Muscle of arm (tissue), 12 donors: Measurements from ENCODE around the gene VWF. TPM values are rescaled to one million over a fixed set of nuclear protein-coding genes. Genes with fewer than 3 reads are reported as not detected.

Experiments
- DNase-seq: peaks from one replicate; pipeline ENCODE4 v3.0.0-alpha.2; 2013
- polyA plus RNA-seq, 12 donors: library from polyadenylated mRNA; unstranded; fragments of 120-200 nt; gene quantifications; one replicate each; pipeline ENCODE4 v1.2.1, GENCODE V29; 2013; ENCODE audit not compliant: insufficient read length in 12 of 12

VWF gene
- polyA plus RNA-seq, 12 donors, result 49.1 to 67.9 (median 58.1) TPM; not detected in 1

- no peak for DNase-seq
These were observed 45.9 kb downstream of the VWF start for GRCh38 chr12:6078398-6079096.

DNA sequence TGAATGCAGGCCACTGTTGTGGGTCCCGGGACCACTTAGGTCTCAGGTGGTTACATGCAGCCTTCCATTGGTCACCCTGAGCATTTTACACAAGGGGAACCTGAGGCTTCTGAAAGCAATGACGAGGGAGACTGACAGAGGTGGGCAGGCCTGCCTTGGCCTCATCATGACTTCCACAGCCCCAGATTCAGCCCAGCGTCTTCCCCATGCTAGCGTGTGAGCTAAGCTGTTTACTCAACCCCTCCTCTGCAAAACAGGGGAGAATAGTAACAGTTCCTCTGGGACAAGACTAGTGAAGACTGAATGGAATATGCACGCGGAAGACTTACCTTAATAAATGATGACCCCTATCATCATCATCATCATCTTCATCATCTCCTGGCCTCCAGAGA, 46.8 kb downstream of the VWF start:
- no peak for DNase-seq

DNA sequence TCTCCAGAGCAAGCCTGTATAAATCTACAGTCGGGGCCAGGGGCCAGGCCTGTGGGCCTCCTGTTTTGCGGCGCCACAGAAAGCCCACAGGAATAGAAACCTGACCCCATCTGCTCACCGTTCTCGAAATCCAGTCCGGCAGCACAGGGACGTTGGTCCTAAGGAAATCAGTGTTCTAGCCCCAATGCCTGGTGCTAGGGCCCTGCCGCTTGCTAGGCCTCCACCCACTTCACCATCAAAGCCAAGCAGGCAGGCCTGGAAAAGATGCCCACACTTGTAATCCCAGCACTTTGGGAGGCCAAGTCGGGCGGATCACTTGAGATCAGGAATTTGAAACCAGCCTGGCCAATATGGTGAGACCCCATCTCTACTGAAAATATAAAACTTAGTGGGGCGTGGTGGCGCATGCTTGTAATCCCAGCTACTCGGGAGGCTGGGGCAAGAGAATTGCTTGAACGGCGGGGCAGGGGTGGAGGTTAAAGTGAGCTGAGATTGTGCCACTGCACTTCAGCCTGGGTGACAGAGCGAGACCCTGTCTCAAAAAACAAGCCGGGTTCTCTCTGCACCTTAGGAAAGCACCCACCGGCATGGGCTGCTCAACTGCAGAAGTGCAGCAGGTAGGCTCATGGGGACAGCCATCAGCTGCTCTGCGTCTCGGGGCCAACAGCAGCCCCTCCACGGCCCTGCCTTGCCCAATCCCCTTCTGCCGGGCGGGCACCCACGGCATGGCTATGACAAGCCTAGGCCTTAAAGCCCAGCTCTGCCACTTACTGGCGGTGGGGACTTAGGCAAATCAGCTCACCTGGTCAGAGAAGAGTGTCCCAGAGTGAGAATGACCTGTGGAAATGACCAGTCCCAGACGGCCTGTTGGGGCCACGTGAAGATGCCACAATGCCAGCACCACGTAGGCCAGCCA, 47.4 kb downstream of the VWF start:
- DNase-seq, result no peak

DNA sequence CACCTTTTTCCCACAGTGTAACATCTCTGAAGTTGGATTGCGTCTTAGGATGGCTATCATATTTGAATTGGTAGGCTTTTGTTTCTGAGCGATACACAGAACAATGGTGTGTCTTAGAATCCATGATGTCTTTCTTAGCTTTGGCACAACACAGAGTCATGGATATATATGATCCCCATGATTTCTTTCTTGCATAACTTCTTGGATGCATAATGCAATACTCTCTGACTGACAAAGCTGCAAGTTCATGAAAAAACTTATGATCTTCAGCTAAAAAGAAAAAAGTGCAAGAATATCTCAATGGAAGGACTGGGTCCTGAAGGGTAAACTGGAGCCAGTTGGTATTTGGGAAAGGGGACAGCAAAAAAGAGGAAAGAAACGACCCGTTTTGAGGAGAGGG, 48.1 kb downstream of the VWF start:
- DNase-seq, result no peak

- no peak for DNase-seq
These were observed 49.4 kb downstream of the VWF start for GRCh38 chr12:6074979-6075585.

GRCh38 chr12:6074427-6074826, 50.0 kb downstream of the VWF start:
- no peak for DNase-seq

DNA sequence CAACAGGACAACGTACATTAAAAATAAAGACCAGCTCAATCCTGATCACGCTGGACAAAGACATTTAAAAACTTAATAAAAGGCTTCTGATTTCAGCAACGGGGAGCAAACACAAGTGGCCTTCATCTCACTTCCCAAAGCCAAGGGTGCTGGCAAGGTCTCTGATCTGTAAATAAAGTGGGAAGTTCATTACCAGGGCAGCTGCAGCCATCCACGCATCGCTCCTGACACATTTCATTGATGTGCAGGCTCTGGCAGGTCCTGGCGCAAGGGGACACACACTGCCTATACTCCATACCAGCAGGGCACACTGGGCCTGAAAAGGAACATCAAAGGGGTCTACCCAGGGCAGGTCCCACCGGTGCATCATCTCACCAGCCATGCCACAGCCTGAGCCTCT, 51.0 kb downstream of the VWF start:
- no peak for DNase-seq

DNA sequence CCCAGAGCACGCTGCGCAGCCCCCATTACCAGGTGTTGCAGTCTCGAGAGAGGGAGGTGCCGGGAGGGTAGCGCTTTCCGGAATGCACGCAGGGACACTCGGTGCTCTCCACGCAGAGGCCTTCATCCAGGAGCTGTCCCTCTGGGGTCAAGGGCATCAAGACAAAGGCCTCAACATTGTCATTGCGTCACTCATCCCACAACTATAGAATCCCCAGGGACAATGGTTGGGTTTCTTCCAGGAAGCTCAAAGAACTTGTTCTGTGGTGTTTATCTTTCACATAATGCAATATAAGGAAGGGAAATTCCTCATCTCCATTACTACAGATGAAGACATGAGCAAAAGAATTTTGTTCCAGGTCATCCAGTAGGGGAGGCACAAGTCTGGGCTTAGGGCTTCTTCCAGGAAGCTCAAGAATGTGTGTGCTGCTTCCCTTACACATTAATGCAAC, 52.1 kb downstream of the VWF start:
- DNase-seq, result no peak

GRCh38 chr12:6071589-6071988, 52.9 kb downstream of the VWF start:
- no peak for DNase-seq

DNA sequence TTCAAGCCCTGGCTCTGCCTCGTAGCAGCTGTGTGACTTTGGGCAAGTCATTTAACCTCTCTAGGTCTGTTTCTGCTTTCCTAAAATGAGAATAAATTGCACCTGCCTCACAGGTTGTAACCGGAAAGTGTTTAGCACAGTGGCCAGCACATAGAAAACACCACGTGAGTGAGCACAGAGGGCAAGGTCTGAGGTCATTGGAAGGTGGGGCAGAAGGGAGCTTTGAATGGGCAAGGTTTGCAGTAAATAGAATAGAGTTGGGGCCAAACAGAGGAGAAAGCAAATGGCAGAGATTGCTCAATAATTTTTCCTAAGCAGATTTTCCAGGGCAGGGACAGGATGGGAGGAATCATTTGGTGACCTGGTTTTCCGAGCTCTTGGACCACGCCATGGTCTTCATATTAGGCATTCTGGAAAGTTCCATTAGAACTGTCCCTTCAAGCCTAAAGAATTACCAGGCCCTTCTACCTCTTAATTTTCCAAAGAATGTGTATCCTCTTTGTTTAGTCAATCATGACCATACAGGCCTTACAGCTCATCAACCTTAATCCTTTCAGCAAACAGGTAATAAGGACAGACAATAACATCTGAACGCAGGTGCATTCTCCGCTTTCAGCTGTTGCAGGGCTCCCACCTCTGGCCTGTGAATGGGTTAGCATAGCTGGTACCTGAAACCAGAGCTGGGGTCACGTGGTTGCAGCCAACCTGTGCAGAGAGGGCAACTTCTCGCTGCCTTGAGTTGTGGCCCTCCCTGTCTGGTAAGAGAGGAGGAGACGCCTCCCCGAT, 53.8 kb downstream of the VWF start:
- DNase-seq, result no peak

GRCh38 chr12:6069437-6070093, 54.9 kb downstream of the VWF start:
- DNase-seq, result no peak

- no peak for DNase-seq
These were observed 56.2 kb downstream of the VWF start for GRCh38 chr12:6068227-6068626.

- no peak for DNase-seq
These were observed 57.1 kb downstream of the VWF start for GRCh38 chr12:6067152-6067916.

- DNase-seq, result no peak
These were observed 57.8 kb downstream of the VWF start for GRCh38 chr12:6066651-6067050.

GRCh38 chr12:6065863-6066199, 58.6 kb downstream of the VWF start:
- no peak for DNase-seq

DNA sequence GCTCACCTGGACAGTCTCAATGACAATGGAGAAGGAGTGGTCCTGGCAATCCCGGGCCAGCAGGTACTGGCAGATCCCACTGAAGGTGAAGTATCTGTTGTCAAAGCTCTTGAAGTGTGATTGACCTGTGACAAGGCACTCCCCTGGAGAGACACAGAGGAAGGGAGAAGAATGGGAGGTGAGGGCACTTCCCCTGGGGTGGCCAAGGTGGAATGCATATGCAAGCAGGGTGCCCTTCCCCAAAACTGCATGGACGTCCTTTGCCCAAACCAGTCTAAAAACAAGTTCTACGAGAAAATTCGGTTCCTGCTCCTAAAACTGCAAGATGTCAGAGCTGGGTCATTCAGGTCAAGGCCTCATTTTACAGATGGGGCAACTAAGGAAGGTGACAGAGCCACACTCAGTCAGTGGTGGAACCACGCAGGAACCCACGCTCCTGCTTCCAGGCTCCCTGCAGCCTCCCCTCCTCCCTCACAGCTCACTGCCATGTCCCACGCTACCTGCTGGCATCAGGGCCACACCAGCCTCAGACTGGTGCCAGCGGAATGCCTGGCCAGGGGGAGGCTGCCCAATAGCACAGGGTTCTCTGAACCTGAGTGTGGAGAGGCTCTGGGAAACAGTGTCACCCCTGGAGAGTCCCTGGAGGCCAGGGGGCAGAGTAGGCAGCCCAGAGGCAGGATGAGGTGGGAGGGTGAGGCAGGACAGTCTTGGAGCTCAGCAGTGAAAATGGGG, 59.2 kb downstream of the VWF start:
- DNase-seq, result no peak

GRCh38 chr12:6062757-6063735, 61.4 kb downstream of the VWF start:
- no peak for DNase-seq

- no peak for DNase-seq
These were observed 62.1 kb downstream of the VWF start for GRCh38 chr12:6062395-6062756.

- no peak for DNase-seq
These were observed 62.8 kb downstream of the VWF start for GRCh38 chr12:6061660-6062059.
